ENCODE measurements around the gene DNAI1.
"Not testable (repeated sequence)": the region's sequence is repeated elsewhere in the genome, so short reads cannot be mapped to it uniquely, and the experiment has no call there.

DNAI1 gene

DNA sequence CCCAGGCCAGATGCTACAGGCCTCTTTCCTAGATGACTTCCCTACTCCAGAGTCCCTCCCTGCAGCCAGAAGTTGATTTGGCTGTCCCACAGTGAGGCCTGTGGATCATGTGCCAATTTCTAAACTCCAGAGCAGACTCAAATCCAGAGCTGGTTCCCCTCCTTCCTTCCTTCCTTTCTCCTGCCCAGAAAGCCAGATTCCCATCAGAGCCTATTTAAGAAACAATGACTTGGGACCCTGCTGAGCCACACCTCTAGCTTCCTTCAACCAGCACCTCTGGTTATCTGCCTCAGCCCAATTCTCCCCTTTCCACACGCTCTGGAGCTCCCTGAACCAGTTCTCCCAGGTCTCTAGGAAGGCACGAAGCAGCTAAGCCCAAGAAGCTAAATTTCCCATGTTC lies 7.5 kb upstream of the DNAI1 start:
- DNase-seq: no peak

DNA sequence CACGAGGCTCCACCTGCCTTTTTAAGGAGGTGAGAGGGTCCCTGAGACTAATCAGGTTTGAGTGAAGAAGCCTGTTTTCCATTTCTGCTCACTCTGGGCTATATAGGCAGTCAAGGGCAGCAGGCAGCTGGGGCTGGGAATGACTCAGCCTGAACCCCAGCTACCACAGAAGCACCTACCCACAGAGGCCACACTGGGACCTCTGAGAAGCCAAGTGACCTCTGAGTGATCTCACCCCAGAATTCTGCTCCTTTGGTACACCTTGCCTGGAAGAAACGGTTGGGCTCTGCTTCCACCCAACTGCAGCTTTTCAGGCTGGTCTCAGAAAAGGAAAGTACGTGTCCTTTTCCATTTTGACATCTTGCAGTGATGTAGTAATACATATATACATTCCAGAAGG lies 7.1 kb upstream of the DNAI1 start:
- DNase-seq: no peak

DNA sequence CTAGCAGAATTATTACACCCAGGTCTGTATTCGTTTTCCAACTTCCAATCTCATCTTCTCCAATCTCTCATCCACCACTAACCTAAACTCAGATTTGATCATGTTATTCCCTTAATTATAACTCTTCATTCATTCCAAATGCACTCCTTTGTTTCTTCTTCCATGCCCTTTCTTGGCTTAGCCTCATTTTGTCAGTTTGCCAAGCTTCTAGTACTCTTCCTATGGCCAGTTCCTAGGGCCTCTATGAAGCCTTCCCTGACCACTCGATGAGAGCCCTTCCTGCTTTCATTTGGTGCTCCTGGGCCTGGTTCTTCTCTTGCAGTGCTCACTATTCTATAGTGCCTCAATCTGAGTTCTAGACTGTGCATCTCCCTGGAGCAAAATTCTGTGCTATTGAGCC lies 6.0 kb upstream of the DNAI1 start:
- no peak for DNase-seq

DNA sequence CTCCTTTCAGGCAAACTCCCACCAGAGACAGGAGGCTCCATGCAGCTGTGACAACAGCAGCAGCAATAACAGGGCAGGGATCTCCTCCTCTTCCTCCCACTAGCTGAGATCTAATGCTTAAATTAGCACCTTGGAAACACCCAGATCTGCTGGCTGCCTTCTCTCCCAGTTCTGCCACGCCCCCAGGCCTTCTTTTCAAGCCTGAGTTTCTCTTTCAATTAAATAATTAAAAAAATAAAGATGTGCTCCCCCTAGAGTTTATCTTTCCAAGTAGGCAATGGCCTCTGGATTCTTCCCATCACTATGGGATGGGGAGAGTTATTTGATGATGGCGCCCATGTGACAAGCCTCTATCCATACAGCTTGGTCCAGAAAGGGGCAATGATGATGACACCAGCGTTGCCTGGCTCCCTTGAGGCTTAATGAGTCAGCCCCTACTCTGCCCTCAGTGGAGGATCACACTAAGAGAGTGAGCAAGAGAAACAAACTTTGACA lies 4.0 kb upstream of the DNAI1 start:
- DNase-seq: no peak

DNA sequence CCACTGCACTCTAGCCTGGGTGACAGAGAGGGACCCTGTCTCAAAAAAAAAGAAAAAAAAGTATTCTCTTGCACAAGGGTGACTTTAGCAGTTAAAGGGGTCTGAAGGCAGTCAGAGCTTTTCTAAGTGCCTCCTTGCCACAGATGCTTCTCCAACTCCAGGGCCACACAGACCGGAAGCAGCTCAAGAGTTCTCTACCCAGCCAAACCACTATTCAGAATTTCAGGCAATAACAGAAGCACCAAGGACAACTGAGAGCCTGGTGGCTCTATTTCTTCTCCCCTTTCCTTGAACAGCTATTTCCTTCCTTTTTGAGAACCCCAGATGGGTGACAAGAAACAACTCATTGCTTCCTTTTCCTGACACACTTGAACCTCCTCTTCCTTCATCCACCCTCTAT lies 2.5 kb upstream of the DNAI1 start:
- DNase-seq: no peak

DNA sequence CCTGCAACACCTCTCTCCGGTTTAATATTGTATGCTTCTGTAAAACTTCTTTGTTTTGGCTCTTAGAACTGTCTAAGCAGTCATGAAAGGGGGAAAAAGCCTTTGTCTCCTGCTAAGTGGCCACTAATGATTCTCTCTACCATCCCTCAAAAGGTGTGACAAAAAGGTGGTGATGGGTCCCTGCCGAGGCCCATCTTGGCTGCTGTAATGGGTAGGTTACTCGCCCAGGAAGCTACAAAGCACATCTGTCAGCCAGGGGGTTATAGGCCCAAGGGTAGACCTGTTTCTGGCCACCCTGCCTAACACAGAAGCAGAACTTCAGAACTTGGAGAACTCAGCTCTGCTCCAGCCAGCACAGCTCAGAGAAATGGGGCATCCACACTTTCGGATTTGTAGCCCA lies 1.9 kb upstream of the DNAI1 start:
- no peak for DNase-seq

DNA sequence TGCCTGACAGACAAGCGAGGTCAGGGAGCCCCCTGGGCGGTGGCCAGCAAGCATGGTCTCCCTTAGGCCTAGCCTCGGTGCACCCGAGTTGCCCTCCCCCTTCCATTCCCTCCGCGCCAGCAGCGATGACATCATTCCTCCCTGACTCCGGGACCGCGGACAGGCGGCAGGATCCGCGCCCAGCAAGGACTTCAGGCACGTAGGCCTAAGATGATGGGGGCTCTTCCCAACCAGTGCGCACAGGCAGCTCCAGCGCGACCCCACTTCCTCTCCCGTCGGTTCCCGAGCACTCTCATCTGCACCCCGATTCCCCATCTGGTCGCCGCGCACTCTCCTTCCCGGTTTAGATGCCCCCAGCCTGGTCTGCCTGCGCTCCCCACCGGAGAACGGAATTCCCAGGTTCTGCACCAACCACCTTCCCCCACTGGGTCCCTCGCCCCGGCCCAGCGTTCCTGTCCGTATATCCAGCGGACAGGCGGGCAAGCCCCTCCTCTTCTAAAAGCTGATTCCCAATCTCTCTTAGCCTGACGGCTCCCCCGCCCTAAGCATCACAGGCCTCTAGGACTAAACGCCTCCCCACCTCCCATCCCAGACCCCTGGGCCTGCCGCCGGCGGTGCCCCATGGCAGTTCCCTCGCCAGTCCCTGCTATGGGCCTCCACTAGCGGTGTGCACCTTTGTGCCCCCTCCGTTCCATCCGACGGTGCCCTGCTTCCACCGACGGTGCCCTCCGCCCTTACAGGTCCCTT lies 1.2 kb upstream of the DNAI1 start:
- DNase-seq: no peak

DNA sequence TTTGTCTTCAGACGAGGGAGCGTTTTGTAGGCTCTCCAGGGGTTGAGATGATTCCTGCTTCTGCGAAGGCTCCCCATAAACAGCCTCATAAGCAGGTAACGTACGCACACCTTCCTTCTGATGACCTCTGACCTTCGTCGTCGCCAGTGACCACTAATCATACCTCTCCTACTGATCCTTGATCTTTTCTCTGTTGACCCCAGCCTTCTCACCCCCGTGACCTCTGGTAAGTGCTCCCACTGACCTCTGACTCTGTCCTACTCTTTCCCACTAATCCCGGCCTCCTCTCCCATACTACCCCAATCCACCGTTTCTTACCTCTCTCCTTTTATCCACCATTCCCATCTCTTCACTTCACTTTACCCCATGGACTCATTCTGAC lies 345 bp downstream of the DNAI1 start:
- DNase-seq: no peak

DNA sequence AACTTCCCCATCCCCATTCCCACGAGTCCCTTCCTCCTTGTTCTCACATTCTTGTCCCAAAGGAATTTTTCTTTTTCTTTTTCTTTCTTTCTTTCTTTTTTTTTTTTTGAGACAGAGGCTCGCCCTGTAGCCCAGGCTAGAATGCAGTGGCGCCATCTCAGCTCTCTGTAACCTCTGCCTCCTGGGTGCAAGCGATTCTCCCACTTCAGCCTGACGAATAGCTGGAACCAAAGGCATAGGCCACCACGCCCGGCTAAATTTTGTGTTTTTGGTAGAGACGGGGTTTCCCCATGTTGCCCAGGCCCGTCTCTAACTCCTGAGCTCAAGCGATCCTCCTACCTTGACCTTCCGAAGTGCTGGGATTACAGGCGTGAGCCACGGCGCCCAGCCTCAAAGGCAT lies 751 bp downstream of the DNAI1 start:
- no peak for DNase-seq

DNA sequence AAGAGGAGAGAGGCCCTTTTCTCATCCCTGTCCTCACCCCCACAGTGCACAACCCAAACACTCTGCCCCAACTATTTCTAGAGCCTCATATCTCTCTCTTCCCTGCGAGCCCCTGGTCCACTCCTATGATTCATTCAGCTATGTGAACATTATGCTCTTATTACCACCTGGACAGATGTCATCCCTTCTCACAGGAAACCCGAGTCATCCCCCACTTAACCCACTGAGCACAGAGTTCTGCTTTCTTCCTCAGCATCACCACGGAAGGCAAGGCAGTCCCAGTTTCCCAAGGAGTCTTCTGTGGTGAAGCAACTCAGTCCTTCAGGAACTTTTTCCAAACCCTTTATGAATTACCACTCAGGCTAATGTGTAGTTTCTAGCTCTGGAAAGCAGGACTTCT lies 1.3 kb downstream of the DNAI1 start:
- no peak for DNase-seq

DNA sequence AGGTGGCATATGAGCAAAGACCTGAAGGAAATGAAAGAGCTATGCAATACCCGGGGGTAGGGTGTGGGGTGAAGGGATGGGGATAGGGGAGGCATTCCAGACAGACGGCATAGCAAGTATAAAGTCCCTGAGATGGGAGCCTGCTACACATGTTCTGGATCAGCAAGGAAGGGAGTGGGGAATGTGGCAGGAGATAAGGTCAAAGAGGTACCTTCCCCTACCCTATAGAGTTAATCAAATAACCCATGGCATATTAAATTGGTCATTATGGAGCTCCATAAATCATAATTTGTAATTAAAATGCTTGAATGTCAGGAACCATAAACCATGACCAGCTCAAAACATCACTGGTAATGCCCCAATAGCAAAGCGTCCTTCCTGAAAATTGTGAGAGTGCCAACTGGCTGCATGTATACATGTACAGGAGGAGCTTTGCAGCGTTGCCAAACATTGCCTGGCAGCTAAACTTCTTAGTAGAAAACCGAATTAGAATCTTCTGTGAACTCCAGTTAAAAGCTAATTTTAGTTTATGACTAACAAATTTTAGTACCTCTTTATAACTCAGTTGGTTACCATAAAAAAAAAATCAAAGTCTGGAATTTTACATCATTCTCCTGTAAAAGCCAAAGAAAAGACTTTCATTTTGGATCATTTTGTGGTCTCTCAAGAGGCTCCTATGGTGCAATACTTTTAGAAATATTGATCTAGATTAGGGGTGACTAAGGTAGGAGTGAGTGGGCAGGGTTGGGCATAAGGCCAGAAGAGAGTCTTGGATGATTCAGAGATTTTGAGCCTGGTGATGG lies 4.7 kb downstream of the DNAI1 start:
- DNase-seq: no peak

DNA sequence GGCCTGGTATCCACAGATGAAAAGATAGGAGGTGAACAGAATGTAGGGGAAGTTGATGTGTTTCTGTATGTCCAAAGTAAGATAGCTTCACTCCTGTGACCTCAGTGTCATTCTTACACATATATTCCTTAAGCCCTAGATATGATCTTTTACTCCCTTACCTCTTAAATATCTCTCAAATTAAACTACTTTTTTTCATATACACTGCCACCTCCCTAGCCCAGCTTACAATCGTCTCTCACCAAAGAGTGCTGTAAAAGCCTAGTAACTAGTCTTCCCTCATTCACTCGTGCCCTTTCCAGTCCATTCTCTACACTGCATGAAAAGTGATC lies 5.3 kb downstream of the DNAI1 start:
- DNase-seq: no peak

DNA sequence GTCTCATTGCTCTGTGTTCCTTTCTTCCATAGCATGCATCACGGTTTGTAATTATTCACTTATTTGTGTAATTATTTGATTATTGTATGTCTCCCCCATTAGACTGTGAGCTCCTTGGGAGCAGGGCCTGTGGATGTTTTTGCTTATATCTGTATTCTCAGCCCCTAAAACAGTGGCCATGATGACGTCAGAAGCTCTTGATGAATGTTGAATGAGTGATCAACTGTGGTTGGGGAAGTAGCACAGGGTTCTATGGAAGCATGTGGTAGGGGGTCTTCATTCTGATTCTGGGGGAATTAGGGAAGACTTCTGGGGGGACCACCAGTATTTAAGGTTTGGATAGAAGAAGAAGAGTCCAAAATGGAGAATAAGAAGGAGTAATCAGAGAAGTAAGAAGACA lies 6.0 kb downstream of the DNAI1 start:
- no peak for DNase-seq

DNA sequence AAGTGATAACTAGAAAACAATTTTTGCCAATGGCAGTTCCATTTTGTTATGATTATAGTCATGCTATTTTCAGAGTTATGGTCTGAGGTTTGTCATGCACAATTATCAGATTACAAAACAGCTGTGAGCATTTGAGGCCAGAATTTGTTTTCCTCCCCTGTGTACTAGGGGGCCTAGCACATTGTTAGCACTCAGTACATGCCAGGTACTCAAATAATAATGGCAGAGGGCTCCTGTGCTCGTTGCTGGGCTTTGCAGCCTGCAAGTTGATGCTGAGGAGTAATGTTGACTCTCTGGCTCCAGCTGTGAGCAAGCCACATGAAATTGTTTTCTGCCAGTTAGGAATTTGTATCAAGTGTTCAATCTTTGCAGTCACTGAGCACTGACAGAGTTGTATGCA lies 6.9 kb downstream of the DNAI1 start:
- no peak for DNase-seq

DNA sequence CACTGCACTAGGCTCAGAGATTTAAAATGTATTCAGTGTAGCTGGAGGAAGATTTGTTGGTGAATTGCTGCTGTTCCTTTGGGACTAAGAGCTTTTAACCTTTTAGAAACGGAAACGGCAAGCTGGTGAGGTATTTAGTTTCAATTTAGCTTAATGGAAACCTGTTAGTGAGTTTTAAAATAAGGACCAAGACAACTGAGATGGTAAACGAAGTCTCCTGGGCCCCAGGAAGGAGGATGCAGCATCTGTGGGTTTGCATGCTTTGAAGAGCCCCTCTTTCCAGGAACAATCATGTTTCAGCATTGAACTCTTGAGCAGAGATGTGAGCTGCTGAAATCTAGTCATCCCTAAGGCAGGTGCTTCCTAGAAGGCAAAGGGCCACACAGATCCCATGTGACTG lies 16.5 kb downstream of the DNAI1 start:
- DNase-seq: no peak

DNA sequence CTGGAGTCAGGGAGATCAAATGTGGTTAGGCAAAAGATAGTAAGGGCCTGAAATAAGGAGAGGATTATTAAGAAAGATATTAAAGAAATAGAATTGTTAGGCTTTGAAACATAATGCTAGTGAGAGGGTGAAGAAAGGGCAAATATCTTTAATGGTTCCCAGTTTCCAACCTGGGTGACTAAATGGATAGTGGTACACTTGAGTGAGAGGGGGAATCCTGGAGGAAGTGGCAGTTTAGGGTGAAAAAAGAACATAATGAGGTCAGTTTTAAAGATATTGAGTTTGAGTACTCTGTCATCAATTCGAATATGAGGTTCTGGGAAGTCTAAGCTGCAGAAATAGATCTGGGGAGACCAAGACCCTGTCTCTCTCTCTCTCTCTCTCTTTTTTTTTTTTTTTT lies 18.9 kb downstream of the DNAI1 start:
- no peak for DNase-seq

DNA sequence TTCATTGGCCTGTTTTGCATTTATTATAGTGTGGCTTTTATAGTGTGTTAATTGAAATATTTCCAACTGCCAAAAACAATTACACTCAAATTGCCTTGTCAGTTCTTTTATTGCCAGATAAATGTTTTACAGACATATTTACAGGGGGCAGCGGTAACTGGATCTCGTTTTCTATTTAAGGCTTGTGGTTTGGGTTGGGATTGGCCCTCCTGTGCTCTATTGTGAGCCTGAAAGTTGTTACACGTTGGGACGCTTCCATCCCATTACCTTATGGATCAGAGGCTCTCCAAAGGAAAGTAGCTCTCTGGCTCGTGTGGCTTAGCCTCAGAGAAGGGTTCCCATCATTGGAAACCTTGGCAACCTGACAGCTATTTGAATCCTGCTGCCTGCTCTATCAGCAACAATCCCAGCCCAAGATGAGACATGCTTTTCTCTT lies 20.8 kb downstream of the DNAI1 start:
- DNase-seq: no peak

DNA sequence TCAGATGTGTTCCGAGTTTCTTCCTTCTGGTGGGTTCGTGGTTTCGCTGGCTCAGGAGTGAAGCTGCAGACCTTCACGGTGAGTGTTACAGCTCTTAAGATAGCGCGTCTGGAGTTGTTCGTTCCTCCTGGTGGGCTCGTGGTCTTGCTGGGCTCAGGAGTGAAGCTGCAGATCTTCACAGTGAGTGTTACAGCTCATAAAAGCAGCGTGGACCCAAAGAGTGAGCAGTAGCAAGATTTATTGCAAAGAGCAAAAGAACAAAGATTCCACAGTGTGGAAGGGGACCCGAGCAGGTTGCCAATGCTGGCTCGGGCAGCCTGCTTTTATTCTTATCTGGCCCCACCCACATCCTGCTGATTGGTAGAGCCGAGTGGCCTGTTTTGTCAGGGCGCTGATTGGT lies 23.0 kb downstream of the DNAI1 start:
- not testable (repeated sequence) for DNase-seq

DNA sequence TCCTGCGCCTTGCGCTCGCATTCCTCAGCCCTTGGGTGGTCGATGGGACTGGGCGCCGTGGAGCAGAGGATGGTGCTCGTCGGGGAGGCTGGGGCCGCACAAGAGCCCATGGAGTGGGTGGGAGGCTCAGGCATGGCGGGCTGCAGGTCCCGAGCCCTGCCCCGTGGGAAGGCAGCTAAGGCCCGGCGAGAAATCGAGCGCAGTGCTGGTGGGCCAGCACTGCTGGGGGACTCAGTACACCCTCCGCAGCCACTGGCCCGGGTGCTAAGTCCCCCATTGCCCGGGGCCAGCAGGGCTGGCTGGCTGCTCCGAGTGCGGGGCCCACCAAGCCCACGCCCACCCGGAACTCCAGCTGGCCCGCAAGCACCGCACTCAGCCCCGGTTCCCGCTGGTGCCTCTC lies 24.1 kb downstream of the DNAI1 start:
- DNase-seq: not testable (repeated sequence)

DNA sequence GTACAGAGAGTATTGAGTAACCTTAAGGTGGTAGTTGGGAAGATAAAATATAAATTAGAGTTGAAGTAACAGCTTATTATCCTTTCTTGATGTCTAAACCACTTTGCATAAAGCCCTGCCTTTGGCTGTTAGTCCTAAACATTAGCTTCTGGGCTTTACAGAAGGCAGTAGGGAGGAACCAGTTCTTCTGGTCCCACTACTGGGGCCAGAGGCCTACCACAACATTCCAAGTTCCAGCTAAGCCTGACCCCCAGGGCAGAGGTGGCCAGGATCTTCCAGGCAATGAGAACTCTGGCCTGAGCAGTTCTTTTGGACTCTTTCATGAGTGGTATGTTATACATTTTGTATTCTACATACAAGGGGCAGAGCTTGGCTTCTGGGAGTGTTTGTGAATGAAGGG lies 26.1 kb downstream of the DNAI1 start:
- DNase-seq: no peak

DNA sequence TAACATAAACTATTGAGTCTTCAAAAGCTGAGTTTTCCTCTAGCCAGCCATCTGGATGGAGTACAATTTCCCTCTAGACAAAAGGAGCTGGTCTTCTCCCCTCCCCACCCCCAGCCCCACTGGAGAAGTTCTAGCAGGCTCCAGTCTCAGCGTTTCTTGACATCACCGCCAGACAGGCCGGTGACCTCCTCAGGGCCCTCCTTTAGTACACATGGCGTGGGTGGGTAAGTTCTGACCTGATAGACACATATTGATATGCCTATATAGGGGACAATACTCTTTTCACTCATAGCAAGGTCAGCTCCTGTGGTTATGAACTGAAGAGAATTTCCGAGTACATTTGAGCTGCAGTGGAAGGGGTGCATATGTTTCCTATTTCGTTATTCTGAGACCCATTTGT lies 27.2 kb downstream of the DNAI1 start:
- no peak for DNase-seq

DNA sequence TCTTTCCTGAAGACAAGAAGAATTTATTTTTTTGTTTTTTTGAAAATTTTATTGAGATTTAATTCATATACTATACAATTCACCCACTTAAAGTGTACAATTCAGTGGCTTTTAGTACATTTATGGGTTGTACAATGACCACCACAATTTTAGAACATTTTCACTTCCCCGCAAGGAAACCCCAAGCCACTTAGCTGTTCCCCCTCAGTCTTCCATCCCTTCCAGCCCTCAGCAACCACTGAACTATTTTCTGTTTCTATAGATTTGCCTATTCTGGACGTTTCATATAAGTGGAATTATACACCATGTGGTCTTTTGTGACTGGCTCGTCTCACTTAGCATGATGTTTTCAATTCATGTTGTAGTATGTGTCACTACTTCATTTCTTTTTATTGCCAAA lies 28.0 kb downstream of the DNAI1 start:
- no peak for DNase-seq

DNA sequence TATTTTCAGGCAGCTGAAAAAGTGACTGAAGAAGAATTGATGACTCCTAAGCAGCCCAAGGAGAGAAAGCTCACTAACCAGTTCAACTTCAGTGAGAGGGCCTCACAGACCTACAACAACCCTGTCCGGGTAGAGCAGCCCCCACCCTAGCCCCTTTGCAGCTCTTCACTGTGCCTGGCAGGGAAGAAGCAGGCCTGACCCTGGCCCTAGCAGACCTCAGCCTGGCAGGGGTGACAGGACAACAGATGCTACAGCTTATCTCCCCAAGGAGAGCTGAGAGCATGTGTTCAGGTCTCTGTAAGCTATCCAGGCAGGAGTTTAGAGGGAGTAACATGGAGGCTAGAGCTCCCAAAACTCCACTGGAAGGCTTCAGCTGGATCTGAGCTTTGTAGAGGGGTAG lies 31.8 kb downstream of the DNAI1 start:
- DNase-seq: no peak

DNA sequence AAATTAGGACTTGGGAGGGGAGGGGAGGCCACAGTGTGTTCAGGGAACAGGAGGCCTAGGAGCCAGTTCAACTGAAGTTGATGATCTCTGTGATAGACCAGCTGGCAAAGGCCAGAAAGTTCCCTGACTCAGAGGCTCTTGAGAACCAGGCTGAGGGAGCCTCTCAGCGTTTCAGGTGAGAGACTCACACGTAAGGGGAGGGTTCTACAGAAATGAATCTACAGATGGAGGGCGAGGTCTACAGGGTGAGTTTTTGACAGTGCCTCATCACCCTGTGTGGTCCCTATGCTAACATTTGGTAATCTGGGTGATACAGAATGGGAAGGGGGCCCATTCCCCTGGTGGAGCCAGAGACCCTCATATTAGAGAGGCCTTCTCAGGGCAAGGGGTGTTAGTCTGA lies 32.2 kb downstream of the DNAI1 start:
- no peak for DNase-seq

DNA sequence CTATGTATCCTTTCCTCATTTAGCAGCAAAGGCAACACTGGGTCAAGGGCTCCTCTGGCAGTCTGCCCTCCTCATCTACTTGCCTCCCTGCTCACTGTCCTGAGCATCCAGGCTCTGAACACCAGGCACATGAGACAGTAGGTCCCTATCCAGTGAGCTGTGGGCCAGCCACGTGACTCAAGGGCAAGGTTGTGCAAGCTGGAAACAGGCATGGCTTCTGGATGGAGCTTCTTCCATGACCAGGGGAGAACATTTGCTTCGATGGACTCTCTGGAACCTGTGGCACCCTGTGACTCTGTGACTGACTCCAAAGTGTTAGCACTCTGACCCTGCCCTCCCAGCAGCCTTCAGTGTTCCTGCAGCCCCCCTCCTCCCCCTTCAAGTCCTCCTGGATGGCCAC lies 33.0 kb downstream of the DNAI1 start:
- no peak for DNase-seq

Measured in CD4-positive, alpha-beta T cell treated with Interferon gamma for 1 hour (primary cell).